GM21447 (cell line): ENCODE results near the gene ZNF750.
A peak's percentile ranks its signal among the peaks of the same experiment; 100 is the strongest.

Experiments used
- ATAC-seq: cut with Tn5 transposase; IDR thresholded peaks from one replicate; pipeline ENCODE4 v1.9.1; 2021; ENCODE audit not compliant: unreplicated experiment

Gene ZNF750

DNA sequence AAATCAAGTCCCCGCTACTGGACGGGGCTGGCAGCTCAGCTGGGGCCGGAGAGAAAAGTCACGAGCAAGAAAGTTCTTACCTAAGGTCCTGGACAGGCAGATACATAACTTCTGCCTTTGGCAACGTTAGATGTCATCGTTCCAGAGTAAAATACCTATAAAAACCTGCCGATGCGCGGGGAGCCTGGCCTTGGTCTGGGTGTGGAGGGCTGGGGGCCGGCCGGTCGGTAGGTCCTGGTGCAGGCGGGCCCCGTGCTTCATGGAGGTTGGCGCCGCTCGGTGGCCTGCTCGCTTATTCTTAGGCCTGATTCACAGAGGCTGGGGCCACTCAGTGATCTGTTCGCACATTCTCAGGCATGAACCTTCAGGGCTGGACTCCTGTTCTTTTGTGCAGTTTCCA, 33.7 kb upstream of the ZNF750 start:
- ATAC-seq, result no peak

DNA sequence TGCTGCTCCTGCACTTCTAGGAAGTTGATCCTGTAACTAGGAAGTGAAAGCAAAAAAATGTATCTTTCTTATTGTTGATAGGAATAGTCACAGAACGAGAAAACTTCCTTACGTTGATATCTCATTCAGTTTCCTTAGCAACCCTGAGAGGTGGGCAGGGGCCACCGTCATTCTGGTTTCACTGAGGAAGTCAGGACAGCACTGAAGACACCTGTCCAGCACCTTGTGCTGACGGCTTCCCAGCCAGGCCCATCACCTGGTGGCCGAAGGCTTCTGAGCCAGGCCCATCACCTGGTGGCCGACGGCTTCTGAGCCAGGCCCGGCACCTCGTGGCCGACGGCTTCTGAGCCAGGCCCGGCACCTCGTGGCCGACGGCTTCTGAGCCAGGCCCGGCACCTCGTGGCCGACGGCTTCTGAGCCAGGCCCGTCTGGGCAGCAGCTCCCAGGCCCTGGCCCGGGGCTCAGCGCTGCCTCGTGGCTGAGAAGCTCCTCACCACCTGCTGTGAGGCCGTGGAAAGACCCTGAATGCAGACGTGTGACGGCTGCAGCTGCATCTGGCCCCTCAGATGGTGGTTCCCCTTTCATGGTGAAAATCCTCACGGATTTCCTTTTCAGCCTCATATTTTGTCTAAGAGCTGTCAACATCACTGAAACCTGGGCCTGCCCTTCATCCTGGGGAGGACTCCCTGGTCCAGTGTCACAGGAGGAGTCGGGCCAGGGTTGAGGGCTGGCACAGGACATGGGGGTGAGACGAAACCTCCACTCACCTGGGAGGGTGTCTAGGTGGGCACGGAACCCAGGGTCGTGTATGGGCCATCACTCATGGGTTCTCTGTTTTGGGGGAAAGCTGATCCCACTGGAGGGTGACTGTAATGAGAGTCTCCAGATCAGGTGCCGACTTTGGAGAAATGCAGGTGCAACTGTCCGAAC, 33.0 kb upstream of the ZNF750 start:
- ATAC-seq, result no peak

DNA sequence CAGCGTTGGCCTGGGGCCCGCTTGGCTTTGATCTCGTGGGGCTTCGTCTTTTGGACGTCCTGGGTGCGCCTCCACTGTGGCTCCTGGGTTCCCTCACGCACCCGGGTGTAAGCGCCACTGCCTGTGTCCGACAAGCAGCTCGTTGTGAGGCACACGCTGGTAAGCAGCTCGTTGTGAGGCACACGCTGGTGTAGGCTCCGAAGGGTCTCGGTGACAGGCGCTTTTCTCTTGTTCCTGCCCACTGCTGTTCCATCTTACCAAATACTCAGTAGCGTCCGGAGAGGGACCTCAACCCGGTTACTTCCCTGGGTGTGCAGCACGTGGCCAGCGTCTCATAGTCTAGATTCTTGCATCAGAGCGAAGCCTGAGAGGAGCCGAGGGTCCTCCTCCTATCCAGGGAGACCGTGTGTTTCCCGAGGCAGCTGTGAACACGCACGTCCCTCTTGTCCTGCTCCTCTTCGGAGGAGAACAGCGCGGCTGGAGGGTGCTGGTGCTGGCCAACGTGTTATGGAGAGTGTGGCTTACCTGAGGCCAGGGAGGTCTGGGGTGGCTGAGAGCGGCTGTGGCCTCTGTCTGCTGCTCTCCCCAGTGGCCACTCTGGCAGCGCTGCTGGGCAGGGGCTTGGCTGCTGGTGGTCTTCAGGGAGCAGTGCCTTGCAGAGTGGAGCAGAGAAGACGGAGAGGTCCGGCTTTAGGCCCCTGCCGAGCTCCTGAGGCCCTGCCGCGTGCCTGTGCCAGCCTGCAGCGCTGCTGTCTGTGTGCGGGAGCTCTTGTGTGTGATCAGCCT, 32.1 kb upstream of the ZNF750 start:
- ATAC-seq, result no peak

DNA sequence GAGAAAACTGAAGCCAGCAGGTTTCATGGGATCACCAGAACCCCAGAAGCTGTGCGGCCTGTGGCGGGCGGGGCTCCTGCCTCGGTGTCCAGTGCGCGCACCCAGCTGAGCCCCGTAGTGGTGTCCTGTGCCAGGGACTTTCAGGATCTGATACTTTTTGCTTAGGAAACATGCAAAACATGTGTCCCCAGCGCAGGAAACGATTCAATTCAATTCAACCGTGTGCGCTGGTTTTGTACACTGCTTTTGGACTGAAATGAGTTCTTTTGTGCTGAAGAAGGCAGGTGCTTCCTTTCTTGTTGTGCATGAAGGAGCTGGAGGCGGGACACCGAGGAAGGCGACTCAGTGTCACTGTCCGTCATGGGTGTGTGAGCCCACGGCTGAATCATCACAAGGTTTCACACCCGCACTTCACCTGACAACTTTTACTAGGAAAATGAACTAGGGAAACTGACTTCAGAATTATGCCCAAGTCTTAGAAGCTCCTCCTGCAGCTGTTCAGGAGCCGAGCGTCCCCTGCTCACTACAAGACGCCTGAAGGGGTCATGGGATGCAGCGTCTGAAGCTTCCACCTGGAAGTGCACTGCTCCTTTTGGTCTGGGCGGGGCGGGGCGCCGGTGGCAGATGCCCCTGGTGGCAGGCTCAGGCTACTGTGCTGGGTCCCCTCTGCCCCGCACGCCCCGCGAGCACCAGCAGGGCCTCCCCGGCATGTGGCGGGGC, 31.4 kb upstream of the ZNF750 start:
- peak; percentile 85 for ATAC-seq

DNA sequence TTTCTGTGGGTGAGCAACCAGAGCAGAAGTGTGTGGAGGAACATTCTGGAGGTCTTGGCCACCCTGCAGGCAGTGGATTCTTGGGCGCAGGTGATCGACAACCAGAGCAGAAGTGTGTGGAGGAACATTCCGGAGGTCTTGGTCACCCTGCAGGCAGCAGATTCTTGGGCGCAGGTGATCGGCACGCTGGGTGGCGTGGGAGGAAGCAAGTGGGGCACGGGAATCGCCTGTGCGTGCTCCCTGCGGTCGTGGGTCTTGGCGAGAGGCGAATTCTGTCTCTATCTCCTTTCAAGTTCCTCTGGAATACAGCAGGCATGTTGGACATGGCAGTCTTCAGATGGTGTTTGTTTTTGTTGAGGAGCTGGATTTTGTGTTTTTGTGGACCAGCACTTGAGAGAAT, 30.7 kb upstream of the ZNF750 start:
- no peak for ATAC-seq

DNA sequence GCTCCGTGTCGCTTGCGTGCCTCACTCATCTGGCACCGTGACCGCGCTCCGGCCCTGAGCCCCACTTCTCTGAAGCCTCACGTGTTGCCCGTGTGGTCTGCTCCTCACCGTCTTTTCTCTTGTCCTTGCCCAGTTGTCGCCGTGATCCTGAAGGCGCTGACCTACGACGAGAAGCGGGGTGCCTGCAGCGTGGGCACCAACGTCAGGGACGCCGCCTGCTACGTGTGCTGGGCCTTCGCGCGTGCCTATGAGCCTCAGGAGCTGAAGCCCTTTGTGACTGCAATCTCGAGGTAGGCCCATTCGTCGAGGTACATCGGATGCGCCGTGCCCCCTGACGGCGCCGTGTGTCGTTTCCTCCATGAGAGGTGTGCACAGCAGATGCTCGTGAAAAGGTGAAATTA, 30.3 kb upstream of the ZNF750 start:
- ATAC-seq, result no peak

DNA sequence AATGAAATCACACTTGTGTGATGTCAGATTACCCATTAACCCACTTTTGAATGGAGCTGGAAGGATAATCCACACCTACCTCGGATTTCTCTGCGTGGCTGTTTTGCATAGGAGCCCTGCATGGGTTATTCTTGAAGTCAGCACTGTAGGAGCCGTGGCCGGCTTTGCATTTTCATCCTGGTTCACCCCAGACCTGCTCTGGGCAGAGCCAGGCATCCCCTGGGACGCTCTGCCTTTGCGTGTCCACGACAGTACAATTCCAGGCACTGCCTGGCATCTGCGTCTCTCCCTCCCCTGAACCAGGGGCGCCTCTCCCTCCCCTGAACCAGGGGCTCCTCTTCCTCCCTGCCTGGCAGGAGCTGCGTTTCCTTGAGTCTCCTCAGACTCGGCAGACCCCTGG, 29.7 kb upstream of the ZNF750 start:
- no peak for ATAC-seq

DNA sequence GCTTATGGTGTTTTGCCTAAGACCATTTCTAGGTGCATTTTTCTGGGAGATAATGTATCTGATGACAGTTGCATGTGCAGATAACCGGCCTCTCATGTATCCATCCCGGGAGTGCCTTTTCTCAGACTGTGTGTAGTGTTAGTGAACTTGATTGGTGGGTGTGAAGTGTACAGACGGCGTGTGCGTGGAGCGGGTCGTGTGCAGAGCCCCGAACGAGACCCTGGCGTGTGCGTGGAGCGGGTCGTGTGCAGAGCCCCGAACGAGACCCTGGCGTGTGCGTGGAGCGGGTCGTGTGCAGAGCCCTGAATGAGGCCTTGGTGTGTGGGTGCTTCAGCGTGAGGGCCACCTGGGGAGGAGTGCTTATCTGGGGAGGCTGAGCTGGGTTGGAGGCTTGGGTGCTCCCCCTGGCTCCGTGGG, 28.9 kb upstream of the ZNF750 start:
- ATAC-seq, result no peak

DNA sequence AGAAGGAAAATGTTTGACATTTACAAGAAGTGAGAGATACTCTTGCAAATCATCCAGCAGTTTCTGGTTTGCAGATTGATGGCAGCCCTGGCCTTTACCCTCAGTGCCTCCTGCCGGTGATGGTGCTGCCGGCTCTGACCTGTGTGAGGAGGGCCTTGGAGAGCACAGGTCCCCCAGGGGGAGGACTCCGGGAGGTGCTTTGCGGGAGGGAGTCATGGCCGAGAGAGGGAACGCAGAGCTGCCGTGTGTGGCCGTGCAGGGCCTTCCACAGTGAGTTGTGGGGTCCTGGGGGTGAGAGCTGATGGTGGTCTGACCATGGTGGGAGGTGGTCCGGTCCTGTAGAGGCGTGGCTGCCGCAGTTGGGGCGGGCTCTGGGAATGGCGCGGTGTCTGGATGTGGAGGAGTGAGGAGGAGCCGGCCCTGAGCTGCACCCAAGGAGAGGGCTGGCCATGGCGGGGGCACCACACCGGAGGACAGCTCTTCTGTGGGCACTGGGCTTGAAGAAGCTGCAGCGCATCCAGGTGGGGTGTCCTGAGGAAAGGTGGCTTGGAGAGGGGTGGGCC, 28.0 kb upstream of the ZNF750 start:
- no peak for ATAC-seq

DNA sequence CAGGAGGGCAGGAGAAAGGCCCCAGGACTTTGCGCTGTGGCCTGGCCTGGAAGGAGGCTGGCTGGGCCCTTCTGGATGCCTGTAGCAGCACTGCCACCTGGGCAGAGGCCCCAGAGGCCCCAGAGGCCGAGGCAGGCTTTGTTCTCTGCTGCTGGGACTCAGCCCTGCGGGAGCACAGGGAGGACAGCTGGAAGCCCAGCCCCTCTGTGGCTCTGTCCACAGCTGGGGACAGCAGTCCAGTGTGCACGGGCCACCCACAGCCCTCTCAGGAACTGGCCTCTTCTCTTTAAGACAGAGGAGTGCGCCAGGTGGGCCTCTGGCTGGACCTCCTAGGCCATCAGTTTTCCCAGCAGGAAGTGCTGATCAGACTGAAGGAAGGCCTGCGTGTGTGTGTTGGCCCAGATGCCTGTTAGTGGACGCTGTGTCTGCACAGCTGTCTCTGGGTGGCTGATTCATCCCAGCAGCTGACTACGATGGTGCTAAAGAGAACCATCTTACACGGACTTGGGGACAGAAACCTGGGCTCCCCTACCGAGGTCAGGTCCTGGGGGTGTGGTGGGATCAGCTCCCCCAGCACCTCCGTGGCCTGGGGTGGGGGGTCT, 26.9 kb upstream of the ZNF750 start:
- ATAC-seq, result no peak

DNA sequence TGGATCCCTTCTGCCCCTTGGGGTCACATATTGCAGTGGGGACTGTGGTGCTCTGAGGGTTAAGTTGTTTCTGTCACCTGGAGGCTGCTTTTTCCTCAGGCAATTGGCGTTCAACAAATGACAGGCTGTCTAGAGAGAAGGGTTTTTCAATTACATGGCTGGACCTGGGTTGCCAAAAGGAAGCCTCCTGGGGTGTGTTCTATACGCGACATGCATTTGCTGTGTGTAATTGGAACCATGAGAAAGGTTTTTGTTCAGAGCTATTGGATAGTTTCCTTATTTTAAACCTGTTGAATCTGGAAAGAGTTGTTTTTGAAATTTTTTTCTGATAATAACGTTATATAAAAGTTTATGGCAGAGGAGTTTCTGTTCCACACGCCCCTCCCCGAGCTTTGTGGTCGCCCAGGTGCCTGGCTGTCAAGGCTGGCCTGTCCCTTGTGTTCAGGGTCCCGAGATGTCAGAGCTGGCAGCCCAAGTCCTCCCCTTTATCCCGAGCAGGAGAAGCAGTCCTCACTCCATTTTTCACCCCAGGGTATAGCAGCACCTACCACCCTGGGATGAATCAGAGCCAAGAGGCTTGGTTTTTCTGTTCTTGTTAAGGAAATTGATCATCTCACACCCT, 26.1 kb upstream of the ZNF750 start:
- no peak for ATAC-seq

DNA sequence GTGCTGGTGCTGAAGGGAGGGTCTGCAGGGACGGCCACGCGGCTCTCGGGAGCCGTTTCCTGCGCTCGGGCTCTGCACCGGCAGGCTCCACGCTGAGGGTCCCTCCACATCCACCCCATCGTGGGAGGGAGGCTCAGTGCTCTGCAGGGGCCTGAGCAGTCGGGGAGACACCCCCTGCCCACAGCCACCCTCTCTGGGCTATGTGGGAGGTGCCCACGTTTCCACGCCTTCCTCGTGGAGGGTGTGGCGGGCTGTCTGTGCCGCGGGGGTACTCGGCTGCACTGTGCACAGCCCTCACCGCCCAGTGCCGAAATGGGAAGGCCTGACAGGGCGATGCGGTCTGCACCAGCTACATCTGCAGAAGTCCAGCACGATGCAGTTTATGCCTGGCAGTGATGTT, 25.5 kb upstream of the ZNF750 start:
- no peak for ATAC-seq

DNA sequence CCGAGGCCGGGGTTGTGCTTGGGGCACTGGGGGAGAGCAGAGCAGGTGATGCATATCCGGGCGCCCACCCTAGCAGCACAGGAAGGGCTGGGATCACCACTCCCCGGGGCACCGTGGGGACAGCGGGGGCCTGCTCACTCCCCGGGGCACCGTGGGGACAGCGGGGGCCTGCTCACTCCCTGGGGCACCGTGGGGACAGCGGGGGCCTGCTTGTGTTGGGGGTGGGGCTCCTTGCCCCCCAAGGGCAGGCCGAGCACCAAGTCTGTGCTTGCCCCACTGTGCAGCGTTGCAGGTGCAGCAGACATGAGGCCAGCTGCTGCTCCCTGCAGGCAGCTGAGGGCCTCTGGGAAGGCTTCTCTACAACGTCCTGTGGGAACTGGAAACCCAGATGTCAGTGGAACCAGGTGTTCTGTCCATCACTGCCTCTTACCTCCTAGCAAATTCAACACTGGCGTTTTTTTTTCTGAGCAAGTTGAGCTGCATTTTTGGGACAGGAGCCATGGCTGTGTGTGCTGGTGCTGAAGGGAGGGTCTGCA, 25.0 kb upstream of the ZNF750 start:
- no peak for ATAC-seq

DNA sequence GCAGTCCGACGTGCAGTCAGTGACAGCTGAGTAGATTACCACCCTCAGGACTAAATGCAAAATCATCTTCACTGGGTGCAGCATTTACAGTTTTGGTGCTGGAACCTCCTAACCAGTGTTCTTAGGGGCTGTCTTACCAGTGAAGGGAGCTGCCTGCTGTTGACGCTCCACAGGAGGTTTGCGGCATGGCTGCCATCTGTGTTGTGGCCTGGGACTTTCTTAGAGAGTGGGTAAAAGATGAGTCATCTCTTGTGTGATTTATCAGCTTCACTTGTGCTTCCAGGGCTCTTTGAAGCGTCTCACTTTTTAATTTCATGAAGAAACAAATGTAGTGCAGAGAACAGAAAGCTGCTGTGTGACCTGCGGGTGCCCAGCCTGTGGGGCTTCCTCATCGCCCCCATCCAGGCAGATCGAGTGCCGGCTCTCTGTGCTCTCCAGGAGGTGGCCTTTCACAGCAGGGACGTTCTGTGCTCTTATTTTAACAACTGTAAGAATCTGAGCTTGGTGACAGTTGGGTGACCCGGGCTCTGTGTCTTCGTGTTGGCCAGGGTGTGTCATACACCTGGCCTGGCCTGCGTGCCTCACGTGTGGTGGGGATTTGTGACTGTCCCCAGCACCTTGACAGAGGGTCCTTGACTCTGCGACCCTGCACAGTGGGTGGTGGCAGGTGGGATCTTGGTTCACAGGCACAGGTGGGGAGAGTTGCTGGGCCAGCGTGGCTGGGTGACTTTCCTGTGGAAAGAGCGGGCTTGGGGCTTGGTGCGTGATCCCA, 24.3 kb upstream of the ZNF750 start:
- ATAC-seq, result peak; percentile 72

DNA sequence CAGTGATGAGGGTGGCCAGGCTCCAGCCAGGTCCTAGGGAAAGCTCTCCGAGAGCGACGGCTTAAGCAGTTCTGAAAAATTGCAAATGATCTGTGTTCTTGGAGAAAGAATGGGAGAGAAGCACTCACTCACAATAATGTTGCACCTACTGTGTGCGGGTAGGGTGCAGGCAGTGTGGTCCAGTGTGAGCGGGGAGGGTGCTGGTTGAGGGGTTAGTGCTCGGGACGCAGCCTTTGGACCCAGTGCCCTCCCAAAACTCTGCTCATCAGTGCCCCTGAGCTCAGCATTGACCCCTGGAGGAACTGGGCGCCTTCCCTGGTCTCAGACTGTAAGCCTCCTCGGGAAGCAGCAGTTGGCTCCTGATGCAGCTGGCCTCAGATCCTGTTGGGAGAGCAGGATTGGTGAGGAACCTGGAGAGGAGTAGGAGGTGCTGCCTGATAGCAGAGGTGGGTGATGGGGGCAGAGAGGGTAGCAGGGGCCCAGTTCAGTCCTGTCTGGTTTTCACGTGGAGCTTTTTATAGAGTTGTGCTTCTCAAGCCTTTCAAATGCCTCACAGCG, 23.6 kb upstream of the ZNF750 start:
- no peak for ATAC-seq

DNA sequence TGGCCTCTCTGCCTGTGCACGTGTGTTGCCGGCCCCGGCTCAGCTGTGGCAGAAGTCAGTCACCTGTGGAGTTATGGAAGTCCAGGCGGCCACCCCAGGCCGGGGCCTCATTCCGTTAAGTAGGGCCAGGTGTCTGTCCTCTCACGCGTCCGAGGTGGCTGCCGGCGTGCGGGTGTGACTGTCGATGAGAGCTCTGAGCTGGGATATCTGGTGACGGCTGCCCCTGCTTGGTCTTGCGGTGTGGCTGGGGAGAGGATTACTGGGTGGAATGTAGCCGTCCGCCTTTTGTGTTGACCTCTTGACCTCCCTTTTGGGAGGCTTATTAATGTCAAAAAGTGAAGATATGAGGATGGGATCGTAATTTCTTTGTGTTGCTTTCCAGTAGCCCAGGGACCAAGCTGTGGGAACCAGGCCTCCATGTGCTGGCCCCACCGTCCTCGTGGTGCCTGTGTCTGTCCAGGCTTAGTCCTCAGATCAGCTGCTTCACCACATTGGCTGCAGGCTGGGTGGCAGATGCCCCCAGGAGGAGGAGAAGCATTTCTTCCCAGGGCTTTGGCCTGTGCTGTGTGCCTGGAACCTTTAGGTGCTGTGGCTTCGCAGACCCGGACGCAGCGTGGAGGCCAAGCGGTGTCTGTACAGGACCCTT, 23.0 kb upstream of the ZNF750 start:
- no peak for ATAC-seq

DNA sequence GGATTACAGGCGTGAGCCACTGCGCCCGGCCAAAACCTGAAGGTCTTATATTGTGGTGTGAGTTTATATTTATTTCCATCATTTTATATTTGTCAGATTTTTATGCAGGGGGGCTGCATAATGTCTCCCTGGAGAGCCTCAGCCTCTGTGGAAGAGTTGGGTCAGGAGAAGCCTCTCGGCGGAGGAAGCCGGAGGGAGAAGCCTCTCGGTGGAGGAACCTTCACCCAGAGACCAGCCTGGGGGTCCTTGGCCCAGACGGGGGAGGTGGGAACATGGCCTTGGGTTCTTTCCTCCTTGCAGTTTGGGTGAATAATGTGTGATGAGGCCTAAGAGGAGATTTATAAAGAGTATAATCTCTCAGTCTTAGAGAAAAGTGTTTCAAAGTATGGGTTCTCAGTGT, 22.4 kb upstream of the ZNF750 start:
- no peak for ATAC-seq

DNA sequence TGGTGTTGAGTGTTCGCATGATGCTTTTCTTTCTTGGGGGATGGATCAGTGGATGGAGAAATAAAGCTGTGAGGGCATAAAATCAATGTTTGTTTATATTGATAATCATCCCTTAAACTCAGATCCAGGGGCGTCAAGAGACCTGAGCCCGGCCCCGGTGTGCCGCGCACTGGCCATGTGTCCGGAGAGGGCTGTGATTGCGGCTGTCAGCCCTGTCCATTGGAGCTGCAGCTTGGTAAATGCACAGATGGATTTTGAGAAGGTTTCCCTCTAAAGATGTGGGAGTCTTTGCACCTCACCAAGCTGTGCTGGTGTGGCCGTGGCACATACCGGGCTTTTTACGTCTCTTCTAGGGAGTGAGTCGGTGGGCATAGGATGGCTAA, 21.6 kb upstream of the ZNF750 start:
- no peak for ATAC-seq
